ENCODE data around the gene RFT1.
"Not testable (repeated sequence)": the region's sequence is repeated elsewhere in the genome, so short reads cannot be mapped to it uniquely, and the experiment has no call there.

The RFT1 gene

GRCh38 chr3:53163444-53164387 lies 33.5 kb upstream of the RFT1 start:
- DNase-seq (ENCODE audit: low read depth in 2 of 2), result peak in 1 of 2 donors; percentile 7

- peak; percentile 68 for DNase-seq (ENCODE audit: low read depth in 2 of 2)
Measured at GRCh38 chr3:53162672-53163443, 32.6 kb upstream of the RFT1 start.

DNA sequence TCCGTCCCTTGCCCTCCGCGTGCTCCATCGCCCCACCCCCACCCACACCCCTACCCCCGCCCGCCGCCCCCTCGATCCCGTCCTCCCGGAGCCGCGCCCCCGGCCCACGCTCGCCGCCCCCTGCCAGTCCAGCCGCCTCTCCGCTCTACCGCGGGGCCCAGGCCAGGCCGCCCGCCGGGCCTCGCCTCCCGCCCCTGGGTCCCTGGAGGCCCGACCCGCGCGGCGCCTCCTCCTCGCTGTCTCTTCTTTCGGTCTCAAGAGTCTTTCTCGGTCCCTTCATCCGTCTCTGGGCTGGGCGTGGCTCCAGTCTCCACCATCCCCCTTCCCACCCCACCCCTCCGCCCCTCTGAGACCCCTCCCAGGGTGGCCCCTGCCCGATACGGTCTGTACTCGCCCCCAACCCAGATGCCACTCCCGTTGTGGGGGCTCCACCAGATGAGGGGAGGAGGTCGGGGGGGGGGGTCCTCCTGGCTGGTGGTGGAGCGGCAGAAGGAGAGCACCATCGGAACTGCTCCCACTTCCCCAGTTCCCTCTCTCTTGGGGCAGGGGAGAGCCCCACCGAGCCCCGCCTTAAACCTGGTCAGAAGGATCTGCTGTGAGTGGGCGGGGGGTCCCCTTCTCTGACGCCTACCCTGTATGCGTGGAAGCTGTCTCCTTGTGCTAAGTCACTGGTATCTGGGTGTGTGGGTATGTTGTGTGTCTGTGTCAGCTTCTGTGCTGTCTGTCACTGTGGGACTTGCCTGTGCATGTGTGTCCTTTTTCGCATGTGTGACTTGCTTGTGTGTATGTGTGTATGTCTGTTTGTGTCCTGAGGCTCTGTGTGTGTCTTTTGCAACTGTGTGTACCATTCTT lies 31.8 kb upstream of the RFT1 start:
- DNase-seq (ENCODE audit: low read depth in 2 of 2), result peak; percentile 47 to 49

DNA sequence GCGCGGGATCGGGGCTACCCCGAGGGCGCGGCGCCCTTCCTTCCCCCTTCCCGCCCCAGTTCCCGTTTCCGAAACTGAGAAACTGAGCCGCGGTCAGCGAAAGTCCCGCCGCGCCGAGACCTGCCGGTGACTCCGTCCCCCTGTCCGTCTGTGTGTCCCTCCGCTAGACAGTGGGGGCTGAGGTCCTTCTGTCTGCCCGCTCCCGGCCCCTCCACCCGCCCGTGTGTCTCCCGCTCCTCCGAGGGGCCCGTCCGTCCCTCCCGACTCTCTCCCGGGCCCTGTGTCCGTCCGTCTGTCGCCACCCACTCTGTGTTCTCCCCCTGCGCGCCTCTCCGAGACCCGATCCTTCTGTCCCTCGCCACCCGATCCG lies 31.2 kb upstream of the RFT1 start:
- DNase-seq (ENCODE audit: low read depth in 2 of 2), result no peak

DNA sequence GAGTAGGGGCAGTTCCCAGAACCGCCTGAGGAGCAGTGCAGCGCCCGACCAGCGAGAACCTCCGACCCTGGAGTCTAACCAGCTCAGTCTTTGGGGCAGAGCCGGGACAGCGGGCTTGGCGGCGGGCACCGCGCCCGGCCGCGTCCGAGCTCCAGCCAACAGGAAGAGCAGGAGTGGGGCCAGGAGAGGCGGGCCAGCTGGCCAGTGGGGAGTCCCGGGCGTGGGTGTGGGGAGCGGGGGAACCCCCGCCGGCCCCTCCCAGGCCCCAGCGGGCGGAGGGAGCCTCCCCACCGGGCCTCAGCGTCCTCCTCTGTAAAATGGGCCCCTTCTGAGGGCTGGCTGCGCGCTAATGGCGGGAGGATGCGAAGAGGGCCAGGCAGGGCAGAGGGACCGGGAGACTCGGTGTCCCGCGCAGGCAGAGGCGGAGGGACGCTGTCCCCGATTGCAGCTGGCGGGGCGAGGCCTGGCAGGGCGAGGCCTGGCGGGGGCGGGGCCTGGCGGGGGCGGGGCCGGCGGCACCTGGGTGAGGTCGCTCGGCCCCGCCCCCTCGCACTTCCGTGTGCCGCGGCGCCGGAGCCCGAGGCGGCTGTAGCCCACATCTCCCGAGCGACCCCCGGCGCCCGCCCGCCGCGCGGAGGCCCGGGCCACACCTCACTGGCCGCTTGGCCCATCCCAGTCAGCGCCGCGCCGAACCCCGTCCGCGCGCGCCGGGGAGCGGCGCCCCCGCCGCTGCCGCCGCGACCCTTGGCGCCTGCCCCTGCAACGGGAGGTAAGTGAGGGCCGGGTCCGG lies 30.6 kb upstream of the RFT1 start, which contains the start of gene PRKCD:
Gene PRKCD (plus strand): TSS at position 550 of the 790 bp plus-strand sequence. CDS start 17,214 bp downstream, outside the sequence.
- DNase-seq (ENCODE audit: low read depth in 2 of 2), result peak; percentile 54 to 79

DNA sequence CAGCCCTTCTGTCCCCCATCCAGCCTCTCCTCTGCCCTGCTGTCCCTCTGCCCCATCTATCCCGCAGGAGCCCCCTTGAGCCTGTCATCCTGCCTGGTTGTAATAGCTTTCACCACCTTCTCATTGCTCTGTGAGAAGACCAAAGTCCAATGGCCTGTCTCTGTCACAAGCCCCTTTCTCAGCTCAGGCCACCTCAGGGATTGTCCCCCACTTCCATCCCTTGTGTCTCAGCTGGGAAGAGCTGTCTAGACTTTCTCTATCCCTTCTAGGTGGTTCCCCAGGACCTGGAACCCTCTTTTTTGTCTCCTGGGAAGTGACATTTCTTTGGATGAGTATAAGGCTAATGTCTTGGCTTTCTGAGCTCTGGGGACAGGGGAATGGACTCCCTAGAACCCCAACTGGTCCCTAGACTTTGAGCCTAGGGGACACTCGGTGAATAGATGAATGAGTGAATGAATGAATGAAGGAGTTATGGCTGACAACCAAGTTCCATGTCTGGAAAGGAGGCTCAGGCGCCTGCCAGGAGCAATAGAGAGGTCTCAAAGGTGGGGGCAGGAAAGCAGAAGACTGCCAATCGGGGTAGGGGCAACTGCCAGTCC lies 29.9 kb upstream of the RFT1 start:
- no peak for DNase-seq (ENCODE audit: low read depth in 2 of 2)

GRCh38 chr3:53159156-53160060 lies 29.2 kb upstream of the RFT1 start:
- no peak for DNase-seq (ENCODE audit: low read depth in 2 of 2)

DNA sequence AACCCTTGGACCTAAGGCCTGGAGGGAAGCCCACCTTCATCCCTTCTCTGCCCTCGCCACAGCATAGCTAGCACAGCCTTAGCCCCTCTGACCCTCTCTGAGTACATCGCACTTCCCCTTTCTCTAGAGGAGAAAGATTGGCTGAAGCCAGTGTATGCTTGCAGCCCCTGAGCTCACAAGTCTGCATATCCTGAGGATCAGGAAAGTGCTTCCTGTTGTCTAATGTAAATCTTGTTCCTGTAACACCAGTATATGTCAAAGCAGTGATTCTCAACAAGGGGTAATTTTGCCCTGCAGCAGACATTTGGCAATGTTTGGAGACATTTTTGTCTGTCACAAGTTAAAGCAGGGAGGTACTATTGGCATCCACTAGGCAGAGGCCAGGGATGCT lies 28.5 kb upstream of the RFT1 start:
- no peak for DNase-seq (ENCODE audit: low read depth in 2 of 2)

DNA sequence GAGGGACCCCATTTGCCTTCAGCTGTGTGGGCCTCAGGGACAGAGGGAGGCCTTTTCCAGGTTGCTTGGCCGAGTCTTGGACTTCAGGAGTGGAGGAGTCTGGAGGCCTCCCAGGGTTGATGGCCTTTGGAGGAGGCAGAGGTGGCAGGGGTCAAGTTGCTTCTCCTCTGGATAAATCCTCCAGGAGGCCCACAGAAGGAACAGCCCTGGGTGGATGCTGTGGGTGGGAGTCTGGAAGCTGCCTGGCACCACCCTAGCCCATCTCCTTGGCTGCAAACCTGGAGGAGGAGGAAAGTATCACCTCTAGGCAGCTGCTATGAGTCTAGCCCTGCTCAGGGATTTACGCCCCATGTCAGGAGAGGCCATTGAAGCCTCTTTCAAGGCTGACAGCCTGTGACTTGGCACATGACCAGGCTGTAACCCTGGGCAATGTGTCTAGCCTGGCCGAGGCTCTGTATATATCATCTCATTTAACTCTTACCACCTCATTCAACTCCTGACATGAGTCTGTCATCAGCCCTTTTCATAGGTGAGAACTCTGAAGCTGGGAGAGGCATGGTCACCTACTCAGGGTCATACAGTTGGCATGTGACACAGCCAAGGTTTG lies 27.8 kb upstream of the RFT1 start:
- DNase-seq (ENCODE audit: low read depth in 2 of 2), result no peak

GRCh38 chr3:53156368-53156834 lies 26.2 kb upstream of the RFT1 start:
- DNase-seq (ENCODE audit: low read depth in 2 of 2), result no peak

GRCh38 chr3:53155760-53156159 lies 25.5 kb upstream of the RFT1 start:
- no peak for DNase-seq (ENCODE audit: low read depth in 2 of 2)

- DNase-seq (ENCODE audit: low read depth in 2 of 2), result no peak
Measured at GRCh38 chr3:53154881-53155285, 24.6 kb upstream of the RFT1 start.

DNA sequence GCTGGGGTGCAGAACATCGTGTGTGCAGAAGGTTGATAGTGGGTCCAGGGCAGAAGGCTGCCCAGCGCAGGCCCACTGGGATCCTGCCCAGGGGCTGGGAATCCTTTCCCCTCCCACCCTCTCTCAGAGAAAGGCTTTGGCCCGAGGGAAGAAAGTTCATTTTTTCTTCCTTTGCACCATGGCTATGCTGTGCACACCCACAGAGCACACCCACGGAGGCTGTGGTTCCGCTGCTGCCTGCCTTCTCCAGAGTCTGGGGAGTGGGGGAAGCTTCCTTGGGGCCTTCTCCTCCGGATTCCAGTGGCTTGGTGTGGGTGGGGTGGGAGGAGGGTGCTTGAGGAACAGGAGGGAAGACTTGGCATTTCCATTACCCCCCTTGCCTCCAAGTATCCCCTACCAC lies 23.7 kb upstream of the RFT1 start:
- no peak for DNase-seq (ENCODE audit: low read depth in 2 of 2)

DNA sequence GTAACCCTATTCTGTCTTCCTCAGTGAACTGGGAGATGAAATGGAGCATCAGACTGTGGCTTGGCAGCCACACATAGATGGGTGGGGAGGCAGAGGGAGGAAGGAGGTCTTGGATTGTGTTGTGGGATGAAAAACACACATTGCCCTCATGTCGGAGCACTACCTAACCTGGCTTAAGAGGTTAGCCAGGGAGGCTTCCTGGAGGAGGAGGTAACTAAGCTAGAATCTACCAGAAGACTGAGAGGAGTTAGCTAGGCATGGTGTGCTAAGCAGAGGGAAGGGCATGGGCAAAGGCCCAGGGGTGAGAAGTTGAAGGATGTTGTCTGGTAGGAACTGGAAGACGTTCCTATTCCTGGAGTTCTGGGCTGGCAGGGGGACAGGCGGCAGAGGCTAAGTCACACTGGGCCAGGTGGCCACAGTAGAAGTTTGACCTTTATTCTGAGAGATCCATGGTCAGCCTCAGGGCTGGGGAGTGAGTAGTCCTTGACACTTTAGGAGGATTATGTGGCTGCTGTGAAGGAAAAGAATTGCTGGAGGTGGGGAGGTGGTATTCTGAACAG lies 23.1 kb upstream of the RFT1 start:
- DNase-seq (ENCODE audit: low read depth in 2 of 2), result no peak

GRCh38 chr3:53151870-53152660 lies 21.8 kb upstream of the RFT1 start:
- DNase-seq (ENCODE audit: low read depth in 2 of 2), result no peak

DNA sequence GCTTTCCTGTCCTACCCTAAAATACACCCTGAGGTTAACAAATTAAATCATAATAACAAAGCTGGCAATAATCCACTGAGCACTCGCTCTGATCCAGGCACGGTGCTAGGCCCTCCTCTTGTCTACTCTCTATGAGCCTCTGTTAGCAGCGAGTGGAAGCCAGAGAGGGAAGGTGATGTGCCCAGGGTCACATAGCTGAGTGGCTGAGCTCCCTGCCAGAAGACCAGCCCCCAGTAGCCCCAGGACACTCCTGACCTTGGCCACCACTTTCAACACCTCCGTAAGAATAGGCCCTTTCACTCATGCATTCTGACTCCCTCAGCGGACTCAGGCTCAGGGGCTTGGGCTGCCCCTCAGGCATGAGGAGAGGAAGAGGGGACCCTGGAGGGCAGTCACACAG lies 21.2 kb upstream of the RFT1 start:
- DNase-seq (ENCODE audit: low read depth in 2 of 2), result no peak

- DNase-seq (ENCODE audit: low read depth in 2 of 2), result not testable (repeated sequence)
Measured at GRCh38 chr3:53151086-53151438, 20.8 kb upstream of the RFT1 start.
